NCI-H146 treated with DMSO at 0.1 percent for 48 hours (cell line): Measurements from ENCODE around the gene SLAMF6.
"Not testable (repeated sequence)": the region's sequence is repeated elsewhere in the genome, so short reads cannot be mapped to it uniquely, and the experiment has no call there.

ENCODE experiments used
- DNase-seq: peaks from one replicate; lab custom pipeline; 2025; ENCODE audit not compliant: unreplicated experiment; lab: John Stamatoyannopoulos, UW

The SLAMF6 gene

DNA sequence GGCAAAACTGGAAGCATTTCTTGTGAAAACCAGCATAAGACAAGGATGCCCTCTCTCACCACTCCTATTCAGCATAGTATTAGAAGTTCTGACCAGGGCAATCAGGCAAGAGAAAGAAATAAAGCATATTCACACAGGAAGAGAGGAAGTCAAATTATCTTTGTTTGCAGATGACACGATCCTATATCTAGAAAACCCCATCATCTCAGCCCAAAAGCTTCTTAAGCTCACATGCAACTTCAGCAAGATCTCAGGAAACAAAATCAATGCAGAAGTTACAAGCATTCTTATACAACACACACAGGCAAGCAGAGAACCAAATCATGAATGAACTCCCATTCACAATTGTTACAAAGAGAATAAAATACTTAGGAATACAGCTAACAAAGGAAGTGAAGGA lies 7.1 kb downstream of the SLAMF6 start:
- not testable (repeated sequence) for DNase-seq

DNA sequence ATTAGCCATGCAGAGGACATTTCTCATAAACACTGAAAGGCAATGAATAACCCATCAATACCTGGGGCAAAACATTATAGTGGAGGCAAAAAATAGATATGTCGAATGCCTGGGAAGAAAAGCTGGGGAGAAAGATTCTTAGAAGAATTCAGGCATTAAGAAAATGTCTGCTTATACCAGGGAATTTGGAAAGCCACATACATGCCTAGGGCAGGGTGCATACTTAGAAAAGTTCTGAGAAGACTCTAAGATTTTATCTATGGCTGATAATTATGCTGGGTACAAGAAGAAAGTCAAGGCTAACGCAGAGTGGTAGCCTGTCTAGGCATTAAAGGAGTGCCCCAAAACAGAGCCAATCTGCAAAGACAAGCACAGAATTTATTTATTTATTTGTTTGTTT lies 18.4 kb downstream of the SLAMF6 start:
- DNase-seq: no peak

DNA sequence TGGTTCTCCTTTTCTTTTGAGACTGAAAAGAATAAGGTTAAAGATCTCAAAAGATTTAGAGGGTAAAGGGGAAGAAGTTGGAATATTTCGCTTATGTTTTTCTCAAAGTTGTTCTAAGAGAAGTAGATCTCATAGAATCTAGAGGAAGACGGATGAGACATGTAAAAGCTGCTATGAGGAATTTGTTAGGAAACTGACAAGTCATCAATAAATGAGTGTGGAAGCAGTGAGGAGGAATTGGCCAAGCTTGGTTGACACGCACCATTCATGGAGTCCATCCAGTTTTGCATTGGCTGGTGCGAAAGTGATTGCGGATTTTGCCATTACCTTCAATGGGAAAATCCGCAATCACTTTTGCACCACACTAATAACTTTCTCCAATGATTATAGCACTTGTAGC lies 20.0 kb downstream of the SLAMF6 start:
- DNase-seq: no peak

DNA sequence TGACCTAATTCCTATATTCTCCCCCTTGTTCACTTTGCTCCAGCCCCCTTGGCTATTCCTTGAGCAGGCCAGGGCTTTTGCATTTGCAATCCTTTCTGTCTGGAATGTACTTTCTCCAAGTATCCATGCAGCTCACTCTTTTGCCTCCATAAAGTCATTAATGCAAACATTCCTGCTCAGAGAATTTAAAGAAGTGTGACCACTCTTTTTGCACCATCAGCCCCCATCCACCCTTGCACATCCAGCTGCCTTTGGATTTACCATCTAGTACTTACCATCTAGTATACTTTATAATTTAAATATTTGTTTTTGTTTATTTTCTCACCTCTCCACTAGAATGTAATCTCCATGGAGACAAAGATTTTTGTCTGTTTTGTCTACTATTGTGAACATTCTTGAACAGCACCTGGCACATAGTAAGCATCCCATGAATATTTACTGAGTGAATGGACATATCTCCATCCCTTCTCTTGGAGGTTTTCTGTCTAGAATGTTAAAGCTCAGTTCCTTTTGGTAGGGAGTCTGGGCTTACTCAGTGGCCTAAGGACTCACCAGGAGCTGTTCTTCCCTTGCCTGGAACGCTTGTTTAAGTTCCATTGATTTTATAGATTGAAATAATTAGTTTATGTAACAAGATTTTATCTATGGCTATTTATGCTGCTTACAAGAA lies 22.6 kb downstream of the SLAMF6 start:
- no peak for DNase-seq

DNA sequence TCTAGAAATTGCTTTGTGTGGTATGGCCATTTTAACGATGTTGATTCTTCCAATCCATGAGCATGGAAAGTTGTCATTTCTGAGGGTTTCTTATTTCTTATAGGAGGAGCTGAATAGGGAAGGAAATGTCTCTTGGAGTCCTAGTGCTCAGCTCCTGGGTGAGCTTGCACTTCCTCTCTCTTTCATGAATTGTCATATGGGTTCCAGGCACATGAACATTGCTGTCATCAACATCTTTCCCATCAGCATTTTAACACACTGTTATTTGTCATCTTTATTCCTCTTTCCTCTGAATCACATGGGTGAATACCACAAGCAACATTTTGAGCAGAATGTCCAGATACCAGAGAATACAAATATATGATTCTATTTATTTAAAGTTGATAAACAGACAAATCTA lies 23.4 kb downstream of the SLAMF6 start:
- no peak for DNase-seq

DNA sequence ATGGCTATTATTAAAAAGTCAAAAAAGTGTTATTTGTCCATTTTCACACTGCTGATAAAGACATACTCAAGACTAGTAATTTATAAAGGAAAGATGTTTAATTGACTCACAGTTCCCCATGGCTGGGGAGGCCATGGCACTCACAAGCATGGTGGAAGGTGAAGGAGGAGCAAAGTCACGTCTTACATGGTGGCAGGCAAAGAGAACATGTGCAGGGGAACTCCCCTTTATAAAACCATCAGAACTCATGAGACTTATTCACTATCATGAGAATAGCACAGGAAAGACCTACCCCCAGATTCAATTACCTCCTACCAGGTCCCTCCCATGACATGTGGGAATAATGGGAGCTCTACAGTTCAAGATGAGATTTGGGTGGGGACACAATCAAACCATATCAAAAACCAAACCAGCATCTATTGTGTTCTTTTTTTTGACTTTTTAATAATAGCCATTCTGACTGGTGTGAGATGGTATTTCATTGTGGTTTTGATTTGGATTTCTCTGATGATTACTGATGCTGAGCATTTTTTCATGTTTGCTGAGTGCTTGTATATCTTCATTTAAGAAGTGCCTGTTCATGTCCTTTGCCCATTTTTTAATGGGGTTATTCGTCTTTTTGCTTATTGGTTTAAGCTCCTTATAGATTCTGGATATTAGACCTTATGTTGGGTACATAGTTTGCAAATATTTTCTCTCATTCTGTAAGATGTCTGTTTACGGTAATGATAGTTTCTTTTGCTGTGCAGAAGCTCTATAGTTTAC lies 24.6 kb downstream of the SLAMF6 start:
- DNase-seq: not testable (repeated sequence)

DNA sequence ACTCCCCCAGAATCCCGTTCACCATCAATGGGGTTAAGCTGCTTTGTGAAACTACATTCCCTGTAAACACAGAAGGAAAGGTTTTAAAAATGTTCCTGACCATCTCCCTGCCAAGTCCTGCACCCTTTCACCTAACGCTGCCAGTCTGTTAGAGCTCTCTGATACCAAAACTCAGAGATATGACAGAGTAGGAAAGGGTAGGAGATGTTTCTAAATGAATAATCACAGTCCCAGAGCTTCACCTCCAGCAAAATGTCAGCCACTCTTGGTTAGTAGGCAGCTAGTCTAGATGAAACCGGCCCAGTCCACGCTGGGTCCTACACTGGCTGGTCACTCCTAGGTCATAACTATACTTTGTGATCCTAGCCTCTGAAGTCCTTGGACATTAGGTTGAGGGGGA lies 26.7 kb downstream of the SLAMF6 start:
- no peak for DNase-seq

DNA sequence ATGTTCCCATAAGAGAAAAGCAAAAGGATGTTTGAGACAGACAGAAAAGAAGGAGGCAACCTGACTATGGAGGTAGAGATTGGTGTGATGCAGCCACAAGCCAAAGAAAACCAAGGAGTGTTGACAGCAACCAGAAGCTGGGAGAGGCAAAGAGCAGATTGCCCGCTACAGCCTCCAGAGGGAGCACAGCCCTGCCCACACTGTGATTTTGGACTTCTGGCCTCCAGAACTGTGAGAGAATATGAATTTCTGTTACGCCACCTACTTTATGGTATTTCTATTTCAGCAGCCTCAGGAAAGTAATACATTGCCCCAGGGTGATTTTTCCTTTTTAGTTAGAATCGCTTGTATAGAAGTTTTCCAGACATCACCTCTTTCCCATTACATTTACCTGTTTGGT lies 28.4 kb downstream of the SLAMF6 start:
- no peak for DNase-seq

DNA sequence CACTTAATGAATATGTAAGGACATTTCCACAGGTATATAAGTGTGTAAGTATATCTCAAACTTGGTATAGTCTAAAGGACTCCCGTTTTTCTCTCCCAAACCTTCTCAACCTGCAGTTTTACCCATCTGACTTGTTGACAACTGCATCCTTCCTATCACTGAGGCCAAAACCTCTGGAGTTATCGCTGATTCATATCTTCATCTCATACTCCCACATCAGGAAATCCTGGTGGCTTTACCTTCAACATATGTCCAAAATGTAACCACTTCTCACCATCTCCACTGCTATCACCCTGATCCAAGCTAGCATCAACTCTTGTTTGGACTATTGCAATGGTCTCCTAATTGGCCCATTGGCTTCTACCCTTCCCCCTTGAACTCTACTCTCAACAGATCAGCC lies 30.4 kb downstream of the SLAMF6 start:
- DNase-seq: no peak

DNA sequence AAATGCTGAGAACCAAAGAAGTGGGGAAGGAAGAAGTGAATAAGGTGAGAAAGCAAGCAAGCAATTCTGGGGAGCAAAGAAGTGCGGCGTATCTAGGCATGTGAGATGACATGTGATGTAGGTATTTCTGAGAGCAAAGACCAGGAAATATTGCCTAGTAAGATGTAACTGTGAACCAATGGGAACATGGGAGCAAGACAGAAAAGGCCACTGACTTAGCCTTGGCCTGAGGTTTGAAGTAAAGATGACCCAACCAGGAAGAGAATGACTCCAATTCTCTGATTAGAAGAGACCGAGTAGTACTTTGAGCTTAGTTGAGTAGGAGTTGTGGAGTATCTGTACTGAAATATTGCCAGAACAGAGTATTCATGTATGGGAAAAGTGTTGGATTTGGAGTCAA lies 31.1 kb downstream of the SLAMF6 start:
- no peak for DNase-seq

DNA sequence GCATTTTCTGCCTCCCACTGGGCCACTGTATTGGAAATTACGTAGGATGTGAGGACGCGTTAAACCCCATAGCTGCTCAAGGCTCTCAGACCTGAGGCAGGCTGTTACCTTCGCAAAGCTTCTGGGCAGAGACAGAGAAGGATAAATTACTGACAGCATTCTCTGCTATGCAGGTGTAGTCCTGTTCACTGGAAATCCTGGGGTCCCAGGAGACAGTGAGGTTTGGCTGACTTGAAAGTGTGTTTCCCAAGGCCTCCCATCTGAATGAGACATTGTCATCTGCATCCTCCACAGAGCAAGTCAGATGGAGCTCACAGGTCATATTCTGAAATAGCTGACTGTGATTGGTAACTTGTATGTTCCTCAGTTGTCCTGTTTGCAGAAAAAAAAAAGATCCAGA lies 32.0 kb downstream of the SLAMF6 start:
- no peak for DNase-seq

DNA sequence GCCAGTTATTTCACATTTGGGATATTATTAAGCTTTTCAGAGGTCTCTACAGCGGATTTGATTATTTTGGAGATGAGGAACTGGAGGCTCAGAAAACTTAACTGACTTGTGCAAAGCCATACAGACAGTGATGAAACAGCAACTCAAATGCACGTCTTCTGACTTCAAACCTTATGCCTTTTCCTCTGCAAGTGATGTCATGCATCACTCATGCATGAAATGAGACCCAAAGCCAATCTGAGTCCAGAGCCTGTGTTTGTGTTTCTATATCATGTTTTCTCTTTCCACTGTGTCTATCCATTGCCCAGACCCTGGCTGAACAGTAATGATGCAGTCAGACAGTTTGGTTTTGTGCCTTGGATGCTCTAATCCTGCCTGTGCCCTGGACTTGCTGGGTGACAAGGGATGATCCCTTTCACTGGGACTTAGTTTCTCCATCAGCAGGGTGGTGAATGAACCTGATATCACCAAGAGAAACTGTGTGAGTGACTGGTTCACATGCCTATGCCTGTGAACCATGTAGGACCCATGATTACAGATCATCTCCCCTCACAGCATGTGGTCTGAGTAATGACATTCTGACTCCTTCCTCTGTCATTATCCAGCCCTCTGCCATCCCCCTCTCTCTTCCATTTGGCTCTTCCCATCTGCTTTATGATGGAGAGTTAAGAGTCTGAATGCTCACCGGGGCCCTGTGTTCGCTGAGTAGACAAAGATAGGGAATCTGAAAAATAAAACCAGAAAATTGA lies 33.4 kb downstream of the SLAMF6 start:
- no peak for DNase-seq

DNA sequence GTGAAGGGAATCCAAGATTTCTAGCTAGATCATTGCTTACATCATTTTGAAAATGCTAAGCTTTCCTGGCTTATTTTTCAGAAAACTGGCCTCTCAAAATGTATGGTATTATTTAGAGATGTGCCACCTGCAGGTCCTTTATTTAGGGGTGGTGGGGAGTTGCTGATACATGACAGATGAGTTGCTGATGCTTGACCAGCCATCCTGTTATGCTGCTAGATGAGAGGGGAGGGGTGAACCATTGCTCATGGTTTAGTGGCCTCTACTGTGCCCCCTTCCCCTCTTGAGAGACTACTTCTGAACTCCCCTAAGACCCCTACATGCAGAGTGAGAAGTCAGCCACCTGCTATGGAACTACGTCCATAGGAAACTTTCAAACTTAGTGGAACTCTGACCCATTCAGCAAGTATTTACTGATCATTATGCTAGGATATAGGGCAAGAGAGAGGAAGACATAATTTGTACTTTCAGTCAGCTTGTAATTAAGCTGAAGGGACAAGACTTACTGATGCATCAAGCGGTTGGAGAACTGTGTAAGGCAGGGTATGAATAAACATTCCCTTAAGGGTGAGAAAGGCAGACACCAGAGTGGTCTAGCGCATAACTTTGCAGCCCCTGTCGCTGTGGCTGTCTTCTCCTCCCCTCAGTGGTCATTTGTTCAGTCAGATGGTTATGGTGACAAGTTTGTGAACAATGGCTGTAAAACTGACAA lies 34.6 kb downstream of the SLAMF6 start:
- no peak for DNase-seq

DNA sequence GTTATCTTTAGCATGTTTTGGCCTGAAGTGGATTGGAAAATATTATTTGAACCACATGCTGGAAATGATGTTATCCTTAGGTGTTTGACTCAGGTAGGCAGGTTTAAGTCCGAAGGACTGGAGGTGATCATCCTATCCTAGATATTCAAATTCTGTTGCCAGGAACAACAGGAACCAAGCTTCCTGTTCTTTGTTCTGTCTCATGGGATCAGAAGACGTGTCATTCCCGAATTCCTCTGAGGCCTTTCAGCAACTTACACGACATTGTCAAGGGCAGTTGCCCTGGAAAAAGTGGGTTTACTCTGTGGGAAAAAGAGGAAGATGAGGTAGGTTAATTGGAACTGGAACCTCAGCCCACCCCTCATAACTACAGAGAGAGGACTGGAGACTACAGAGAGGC lies 36.6 kb downstream of the SLAMF6 start:
- DNase-seq: no peak

DNA sequence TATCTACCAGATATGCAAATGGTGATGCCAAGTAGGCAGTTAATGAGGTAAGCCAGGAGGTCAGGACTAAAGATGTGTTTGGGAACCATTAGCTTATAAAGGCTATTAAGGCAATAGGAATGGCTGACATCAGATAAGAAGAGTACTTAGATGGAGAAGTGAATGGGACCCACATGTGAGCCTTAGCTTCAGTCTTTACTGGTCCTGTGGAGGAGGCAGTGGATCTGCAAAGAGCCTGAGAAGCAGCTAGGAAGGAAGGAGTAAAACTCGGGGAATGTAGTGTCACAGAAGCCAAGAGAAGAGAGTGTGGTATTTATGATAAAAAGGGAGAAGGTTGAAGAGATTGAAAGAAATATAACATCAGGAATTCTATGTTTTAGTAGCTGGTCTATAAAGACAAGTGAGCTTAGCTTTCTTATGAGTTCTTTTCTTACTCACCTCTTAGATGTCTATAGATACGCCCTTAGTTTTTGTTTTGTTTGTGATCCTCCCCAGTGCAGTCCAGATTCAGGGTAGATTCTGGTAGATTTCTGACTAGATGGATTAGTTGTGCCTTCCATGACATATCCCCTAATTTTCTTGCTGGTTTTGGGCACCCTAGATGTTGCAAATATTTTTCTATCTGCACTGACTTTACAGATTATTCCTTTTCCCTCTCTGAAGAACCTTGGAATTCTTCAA lies 39.4 kb downstream of the SLAMF6 start:
- DNase-seq: no peak

DNA sequence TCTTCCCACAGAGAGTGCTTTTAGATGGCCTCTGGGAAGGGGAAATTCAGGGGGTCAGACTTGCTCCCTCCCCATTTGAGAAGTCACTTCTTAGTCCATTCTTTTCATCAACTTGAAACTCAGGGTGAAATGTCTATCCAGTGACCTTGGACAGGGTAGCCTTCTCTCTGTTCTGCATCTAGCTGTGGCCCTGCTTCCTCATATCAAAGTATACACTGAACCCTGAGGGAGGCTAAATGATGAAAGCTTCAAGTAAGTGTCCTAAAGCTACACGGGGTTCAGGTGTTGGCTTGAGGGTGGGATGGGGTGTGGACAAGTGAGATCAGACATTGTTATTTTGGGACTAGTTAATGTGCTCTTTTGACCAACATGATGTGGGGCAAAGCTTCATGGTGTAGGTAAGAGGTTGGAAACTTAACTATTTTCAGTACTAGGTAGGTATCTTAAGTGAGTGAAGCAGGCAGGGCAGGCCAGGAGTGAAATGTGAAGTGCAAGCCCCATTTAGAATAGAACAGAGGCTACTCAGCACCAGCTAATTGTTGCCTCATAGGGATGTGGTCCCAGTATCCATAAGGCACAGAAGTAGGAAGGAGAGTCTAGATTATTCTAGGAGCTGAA lies 41.0 kb downstream of the SLAMF6 start:
- no peak for DNase-seq

DNA sequence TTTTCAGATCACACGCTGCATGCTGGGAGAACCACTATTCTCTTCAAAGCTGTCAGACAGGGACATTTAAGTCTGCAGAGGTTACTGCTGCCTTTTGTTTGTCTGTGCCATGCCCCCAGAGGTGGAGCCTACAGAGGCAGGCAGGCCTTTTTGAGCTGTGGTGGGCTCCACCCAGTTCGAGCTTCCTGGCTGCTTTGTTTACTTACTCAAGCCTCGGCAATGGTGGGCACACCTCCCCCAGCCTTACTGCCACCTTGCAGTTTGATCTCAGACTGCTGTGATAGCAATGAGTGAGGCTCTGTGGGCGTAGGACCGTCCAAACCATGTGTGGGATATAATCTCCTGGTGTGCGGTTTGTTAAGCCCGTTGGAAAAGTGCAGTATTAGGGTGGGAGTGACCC lies 42.3 kb downstream of the SLAMF6 start:
- not testable (repeated sequence) for DNase-seq

DNA sequence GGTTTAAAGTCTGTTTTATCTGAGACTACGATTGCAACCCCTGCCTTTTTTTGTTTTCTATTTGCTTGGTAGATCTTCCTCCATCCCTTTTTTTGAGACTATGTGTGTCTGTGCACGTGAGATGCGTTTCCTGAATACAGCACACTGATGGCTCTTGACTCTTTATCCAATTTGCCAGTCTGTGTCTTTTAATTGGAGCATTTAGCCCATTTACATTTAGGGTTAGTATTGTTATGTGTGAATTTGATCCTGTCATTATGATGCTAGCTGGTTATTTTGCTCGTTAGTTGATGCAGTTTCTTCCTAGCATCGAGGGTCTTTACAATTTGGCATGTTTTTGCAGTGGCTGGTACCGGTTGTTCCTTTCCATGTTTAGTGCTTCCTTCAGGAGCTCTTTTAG lies 44.0 kb downstream of the SLAMF6 start:
- DNase-seq: not testable (repeated sequence)

DNA sequence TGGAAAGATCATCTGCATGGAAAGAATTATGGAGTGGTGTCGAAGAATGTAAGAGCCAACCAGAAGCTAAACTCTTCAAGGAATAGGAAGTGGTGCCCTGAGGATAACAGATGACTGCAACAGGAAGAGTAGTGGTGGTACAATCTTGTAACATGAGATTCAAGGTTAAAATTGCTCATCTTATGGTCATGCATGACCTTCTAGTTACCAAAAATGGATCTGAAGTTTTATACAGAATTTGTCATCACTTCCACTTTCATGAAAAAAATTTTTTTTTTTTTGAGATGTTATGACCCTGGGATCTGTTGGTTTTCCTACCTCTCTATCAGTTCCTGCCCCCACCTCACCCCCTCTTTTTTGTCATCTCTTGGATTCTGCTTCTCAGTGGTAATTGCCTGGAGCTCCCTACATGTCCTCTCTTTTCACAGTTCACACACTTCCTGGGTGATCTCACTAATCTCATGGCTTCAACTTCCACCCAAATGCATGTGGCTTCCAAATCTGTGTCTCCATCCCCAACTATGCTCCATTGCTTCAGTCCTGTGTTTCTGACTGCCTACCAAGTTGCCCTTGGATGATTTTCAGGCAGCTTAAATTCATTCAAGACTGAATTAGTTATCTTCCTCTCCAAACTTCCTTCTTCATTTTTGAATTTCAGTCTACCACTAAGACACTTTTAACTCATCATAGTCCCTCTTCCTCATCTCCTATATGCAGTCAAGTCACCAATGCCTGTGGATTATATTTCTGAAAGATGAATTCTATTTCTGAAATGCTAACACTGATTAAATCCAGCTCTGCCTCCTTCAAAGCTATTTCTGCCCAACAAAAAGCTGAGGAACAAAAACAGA lies 48.4 kb downstream of the SLAMF6 start:
- no peak for DNase-seq

DNA sequence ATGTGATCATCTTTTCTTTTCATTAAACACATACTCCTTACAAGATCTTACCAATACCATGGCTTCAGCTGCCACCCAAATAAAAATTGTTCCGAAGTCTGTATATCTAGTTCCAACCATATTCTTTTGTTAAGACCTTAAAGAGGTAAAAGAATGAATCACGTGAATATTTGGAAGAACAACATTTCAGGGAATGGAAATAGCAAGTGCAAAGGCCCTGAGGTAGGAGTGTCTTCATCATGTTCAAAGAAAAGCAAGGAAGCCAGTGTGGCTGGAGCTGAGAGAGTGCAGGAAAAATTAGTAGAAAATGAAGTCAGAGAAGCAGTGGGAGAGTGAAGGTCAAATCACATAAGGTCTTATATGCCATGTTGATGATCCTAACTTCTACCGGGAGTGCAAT lies 50.9 kb downstream of the SLAMF6 start:
- no peak for DNase-seq
